Measurements from ENCODE around the gene NIT2.

GRCh38 chr3:100402256-100402655 is 67.7 kb downstream of the NIT2 start:
- TF ChIP-seq CTCF (conservative IDR thresholded peaks at IDR 0.05 in 1 of 2, IDR thresholded peaks at IDR 0.05 in 1 of 2; ENCODE audit: extremely low read depth in 1 of 2, insufficient read depth in 1 of 2, low read depth in 1 of 2, low read length in 2 of 2) (no peak), EZH2 (IDR thresholded peaks at IDR 0.05; ENCODE audit: borderline replicate concordance, low read length) (no peak)

All from mammary epithelial cell (primary cell).